Caco-2 (cell line): ENCODE results near the gene CLDN6. TPM values are rescaled to one million over a fixed set of nuclear protein-coding genes. Genes with fewer than 3 reads are reported as not detected.

Experiments used
- BruUV-seq: library from RNA; stranded (reverse); fragments of 400-500 nt; replicated peaks from 2 replicates; lab custom pipeline; 2021; lab: Mats Ljungman, UMichigan
- CTCF ChIA-PET: fragments of 300-600 bp; sonication (Branson Sonifier 250); formaldehyde crosslinking; loops from one replicate; lab custom pipeline; 2022; ENCODE audit warnings: antibody characterized with exemption; lab: Charles Lee
- POLR2A ChIA-PET: fragments of 300-600 bp; sonication (Branson Sonifier 250); formaldehyde crosslinking; loops from one replicate; lab custom pipeline; 2022; ENCODE audit warnings: antibody characterized with exemption; lab: Charles Lee
- DNase-seq, 2 experiments: peaks; one replicate each; pipeline versions ENCODE4 v3.0.0 to v3.0.0-alpha.2; 2020 to 2022
- H3K27me3 ChIP-seq: replicated peaks from 2 replicates; pipeline ENCODE4 v1.6.0; 2011; ENCODE audit warnings: low read length; ENCODE audit not compliant: control insufficient read depth, insufficient read depth
- H3K36me3 ChIP-seq: 2 replicates; pipeline ENCODE4 v1.5.1; 2011; ENCODE audit warnings: low read length; ENCODE audit not compliant: control insufficient read depth, insufficient read depth
- H3K4me1 ChIP-seq: fragments of 250-450 bp; sonication (Bioruptor Pico); 2 replicates; pipeline ENCODE4 v1.5.1; 2020; ENCODE audit warnings: mild to moderate bottlenecking
- H3K4me3 ChIP-seq: 2 replicates; pipeline ENCODE4 v1.5.1; 2011; ENCODE audit warnings: low read depth, mild to moderate bottlenecking, control low read depth, low read length
- H3K9me3 ChIP-seq: fragments of 250-450 bp; sonication (Bioruptor Pico); 2 replicates; pipeline ENCODE4 v1.5.1; 2020; ENCODE audit warnings: mild to moderate bottlenecking, moderate library complexity
- H3K27ac Mint-ChIP-seq: one replicate; pipeline ENCODE4 v1.8.0; 2022; ENCODE audit warnings: mixed read lengths; ENCODE audit not compliant: unreplicated experiment
- H3K27me3 Mint-ChIP-seq: one replicate; pipeline ENCODE4 v1.8.0; 2022; ENCODE audit warnings: mixed read lengths; ENCODE audit not compliant: insufficient read depth, unreplicated experiment
- H3K36me3 Mint-ChIP-seq: one replicate; pipeline ENCODE4 v1.8.0; 2022; ENCODE audit warnings: mild to moderate bottlenecking, mixed read lengths; ENCODE audit not compliant: insufficient read depth, unreplicated experiment
- H3K4me1 Mint-ChIP-seq: one replicate; pipeline ENCODE4 v1.8.0; 2022; ENCODE audit warnings: low read depth, mixed read lengths; ENCODE audit not compliant: unreplicated experiment
- H3K4me3 Mint-ChIP-seq: one replicate; pipeline ENCODE4 v1.8.0; 2022; ENCODE audit warnings: mild to moderate bottlenecking, moderate library complexity, mixed read lengths; ENCODE audit not compliant: unreplicated experiment
- H3K9me3 Mint-ChIP-seq: one replicate; pipeline ENCODE4 v1.8.0; 2022; ENCODE audit warnings: mixed read lengths; ENCODE audit not compliant: unreplicated experiment
- intact Hi-C: fragments of 100-400 bp; cut with micrococcal nuclease; formaldehyde crosslinking; loops from one replicate; pipeline ENCODE4 v1.10.0; 2022; ENCODE audit not compliant: unreplicated experiment
- total RNA-seq: library from RNA; stranded (reverse); gene quantifications from 2 replicates; pipeline ENCODE4 v1.2.3, GENCODE V29; 2022
- TF ChIP-seq, protein P1 (sequence below), 2 experiments: fragments of 200-600 bp in 1 of 2; IDR thresholded peaks; 1 replicate in 1 of 2; 2 replicates in 1 of 2; pipeline versions ENCODE4 v1.5.1 to v1.8.0; 2011 to 2022; ENCODE audit warnings: antibody characterized with exemption in 1 of 2, control low read depth in 1 of 2, inconsistent platforms in 1 of 2, low read depth in 1 of 2, low read length in 1 of 2, mild to moderate bottlenecking in 1 of 2, moderate library complexity in 1 of 2; ENCODE audit not compliant: insufficient read depth in 1 of 2, severe bottlenecking in 1 of 2, unreplicated experiment in 1 of 2

CLDN6 gene
- total RNA-seq, 1 experiment from 2014 or later: 9.0 TPM

DNA sequence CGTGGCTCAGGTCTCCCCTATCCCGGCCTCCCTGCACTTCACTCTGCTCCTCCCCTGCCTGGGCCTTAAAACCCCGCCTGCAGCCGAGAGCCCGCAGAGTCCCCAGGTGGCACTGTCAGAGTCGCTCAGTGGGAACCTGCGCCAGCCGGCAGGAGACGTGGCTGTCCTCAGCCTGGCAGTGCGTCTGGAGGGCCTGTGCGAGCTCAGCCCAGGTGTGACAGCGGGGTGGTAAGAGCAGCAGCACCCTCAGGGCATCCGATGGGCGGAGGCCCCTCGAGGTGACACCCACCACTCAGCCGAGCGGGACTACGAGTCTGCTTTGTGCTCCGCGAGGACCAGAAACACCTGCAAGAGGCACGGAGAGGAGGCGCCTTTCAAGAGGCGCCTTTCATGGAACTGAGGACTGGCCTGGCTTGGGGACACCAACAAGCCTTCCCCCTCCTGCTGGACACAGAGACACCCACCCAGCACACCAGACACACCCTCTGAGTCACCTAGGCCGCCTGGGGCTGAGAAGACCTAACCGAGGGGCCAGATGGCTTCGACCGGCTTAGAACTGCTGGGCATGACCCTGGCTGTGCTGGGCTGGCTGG, 5.1 kb downstream of the CLDN6 start, which contains the start of gene CLDN9:
Gene CLDN9, plus strand, starts transcription at position 96 of the 593 bp plus-strand sequence. Its CDS starts 440 bp downstream, at position 536.
- Histone ChIP-seq H3K36me3 (no peaks in the 10 kb centered on the region), H3K4me3 (no peak within 1 kb of the TSS), H3K27me3 (no peaks in the 10 kb centered on the region), H3K9me3 (no peaks in the 10 kb centered on the region), H3K4me1 (peaks cover 69% of the 10 kb centered on the region)
- no peaks in the 10 kb centered on the region for H3K9me3 Mint-ChIP-seq
- peaks cover 13% of the 10 kb centered on the region for H3K36me3 Mint-ChIP-seq
- peak within 1 kb of the TSS; percentile 50 for H3K27ac Mint-ChIP-seq
- peak in 1 of 2 experiments; percentile 43 for DNase-seq
- peaks cover 14% of the 10 kb centered on the region for H3K4me1 Mint-ChIP-seq
- H3K4me3 Mint-ChIP-seq: peak within 1 kb of the TSS; percentile 16
- POLR2A ChIA-PET: no interaction called here
- CTCF ChIA-PET: no interaction called here
- no TSS peak for BruUV-seq
- TF ChIP-seq, protein P1, sequence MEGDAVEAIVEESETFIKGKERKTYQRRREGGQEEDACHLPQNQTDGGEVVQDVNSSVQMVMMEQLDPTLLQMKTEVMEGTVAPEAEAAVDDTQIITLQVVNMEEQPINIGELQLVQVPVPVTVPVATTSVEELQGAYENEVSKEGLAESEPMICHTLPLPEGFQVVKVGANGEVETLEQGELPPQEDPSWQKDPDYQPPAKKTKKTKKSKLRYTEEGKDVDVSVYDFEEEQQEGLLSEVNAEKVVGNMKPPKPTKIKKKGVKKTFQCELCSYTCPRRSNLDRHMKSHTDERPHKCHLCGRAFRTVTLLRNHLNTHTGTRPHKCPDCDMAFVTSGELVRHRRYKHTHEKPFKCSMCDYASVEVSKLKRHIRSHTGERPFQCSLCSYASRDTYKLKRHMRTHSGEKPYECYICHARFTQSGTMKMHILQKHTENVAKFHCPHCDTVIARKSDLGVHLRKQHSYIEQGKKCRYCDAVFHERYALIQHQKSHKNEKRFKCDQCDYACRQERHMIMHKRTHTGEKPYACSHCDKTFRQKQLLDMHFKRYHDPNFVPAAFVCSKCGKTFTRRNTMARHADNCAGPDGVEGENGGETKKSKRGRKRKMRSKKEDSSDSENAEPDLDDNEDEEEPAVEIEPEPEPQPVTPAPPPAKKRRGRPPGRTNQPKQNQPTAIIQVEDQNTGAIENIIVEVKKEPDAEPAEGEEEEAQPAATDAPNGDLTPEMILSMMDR (IDR thresholded peaks at IDR 0.05; ENCODE audit: insufficient read depth in 1 of 2, low read depth in 1 of 2, low read length in 1 of 2, severe bottlenecking in 1 of 2, unreplicated experiment in 1 of 2): no peak
- no peaks in the 10 kb centered on the region for H3K27me3 Mint-ChIP-seq
- intact Hi-C loops: no loop called here

- no TSS peak for BruUV-seq
- no peaks in the 10 kb centered on the region for H3K27me3 Mint-ChIP-seq
- no peaks in the 10 kb centered on the region for H3K9me3 Mint-ChIP-seq
- intact Hi-C loops: no loop called here
- no peaks in the 10 kb centered on the region for H3K27me3 ChIP-seq
- no peaks in the 10 kb centered on the region for H3K9me3 ChIP-seq
- peak in 1 of 2 experiments; percentile 42 for DNase-seq
- ChIA-PET CTCF (no interaction called here), POLR2A (no interaction called here)
- peaks cover 69% of the 10 kb centered on the region for H3K4me1 ChIP-seq
- TF ChIP-seq, protein P1 (IDR thresholded peaks at IDR 0.05; ENCODE audit: insufficient read depth in 1 of 2, low read depth in 1 of 2, low read length in 1 of 2, severe bottlenecking in 1 of 2, unreplicated experiment in 1 of 2): no peak
- no peak overlapping the region for H3K4me3 ChIP-seq
- no peaks in the 10 kb centered on the region for H3K36me3 ChIP-seq
- H3K27ac Mint-ChIP-seq: peak overlapping the region; percentile 50
- H3K4me3 Mint-ChIP-seq: peak overlapping the region; percentile 16
- H3K36me3 Mint-ChIP-seq: peaks cover 13% of the 10 kb centered on the region
- peaks cover 19% of the 10 kb centered on the region for H3K4me1 Mint-ChIP-seq
Observed at GRCh38 chr16:3012246-3012645, 5.7 kb downstream of the CLDN6 start.

DNA sequence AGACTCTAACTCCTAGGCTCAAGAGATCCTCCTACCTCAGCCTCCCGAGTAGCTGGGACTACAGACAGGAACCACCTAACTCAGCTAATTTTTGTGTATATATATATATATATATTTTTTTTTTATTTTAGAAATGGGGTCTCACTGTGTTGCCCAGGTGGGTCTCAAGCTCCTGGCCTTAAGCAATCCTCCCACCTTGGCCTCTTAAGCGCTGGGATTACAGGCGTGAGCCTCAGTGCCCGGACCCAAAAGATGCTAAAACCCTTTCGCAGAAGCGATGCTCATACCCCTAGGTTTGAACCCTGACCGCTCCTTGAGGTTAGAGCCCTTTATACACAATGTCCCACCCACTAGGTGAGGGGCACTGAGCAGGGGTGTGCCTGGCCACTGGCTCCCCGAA, 7.5 kb downstream of the CLDN6 start:
- no peaks in the 10 kb centered on the region for H3K36me3 ChIP-seq
- intact Hi-C loops: loop anchor here (1.0 kb wide), 1 partner anchor 10 kb away; the partner anchor contains the start of gene TNFRSF12A
- CTCF ChIA-PET: interaction anchor here (1.0 to 1.8 kb wide), 6 partner anchors 9 to 21 kb away, joined by 3 to 12 read pairs (median 7); partner anchors contain the start of genes HCFC1R1, THOC6 and TNFRSF12A
- peaks cover 76% of the 10 kb centered on the region for H3K4me1 ChIP-seq
- peaks cover 19% of the 10 kb centered on the region for H3K36me3 Mint-ChIP-seq
- BruUV-seq: TSS peak; percentile 28
- TF ChIP-seq, protein P1 (IDR thresholded peaks at IDR 0.05; ENCODE audit: insufficient read depth in 1 of 2, low read depth in 1 of 2, low read length in 1 of 2, severe bottlenecking in 1 of 2, unreplicated experiment in 1 of 2): no peak
- H3K4me3 ChIP-seq: no peak overlapping the region
- H3K9me3 Mint-ChIP-seq: no peaks in the 10 kb centered on the region
- H3K4me3 Mint-ChIP-seq: no peak overlapping the region
- H3K4me1 Mint-ChIP-seq: peaks cover 27% of the 10 kb centered on the region
- POLR2A ChIA-PET: interaction anchor here (1.3 to 2.0 kb wide), 4 partner anchors 9 to 99 kb away, joined by 3 to 34 read pairs (median 8); partner anchors contain the start of genes FLYWCH1, HCFC1R1, THOC6 and TNFRSF12A
- no peaks in the 10 kb centered on the region for H3K27me3 Mint-ChIP-seq
- H3K27me3 ChIP-seq: no peaks in the 10 kb centered on the region
- no peak for DNase-seq
- no peaks in the 10 kb centered on the region for H3K9me3 ChIP-seq
- H3K27ac Mint-ChIP-seq: peak overlapping the region; percentile 94
